ENCODE data around the gene C2CD2L.

GRCh38 chr11:119095066-119095880, 11.9 kb upstream of the C2CD2L start:
- TF ChIP-seq CTCF (IDR thresholded peaks at IDR 0.05) (peak in 1 of 3 experiments; percentile 15), POLR2A (IDR thresholded peaks at IDR 0.05) (peak; percentile 74)
